Fibroblast of pulmonary artery (primary cell): ENCODE results near the gene NRXN3.
A peak's percentile ranks its signal among the peaks of the same experiment; 100 is the strongest.

Source experiments
- DNase-seq: peaks from one replicate; pipeline ENCODE4 v3.0.0-alpha.2; 2010; ENCODE audit warnings: low read depth
- H3K4me3 ChIP-seq: replicated peaks from 2 replicates; pipeline ENCODE4 v1.5.1; 2011; ENCODE audit warnings: low read depth, mild to moderate bottlenecking, control low read depth, low read length, moderate library complexity
- TF ChIP-seq, protein P1 (sequence below): IDR thresholded peaks from 2 replicates; pipeline ENCODE4 v1.5.1; 2011; ENCODE audit warnings: mild to moderate bottlenecking, control low read depth, low read length, inconsistent platforms; ENCODE audit errors: missing control alignments

Gene NRXN3

DNA sequence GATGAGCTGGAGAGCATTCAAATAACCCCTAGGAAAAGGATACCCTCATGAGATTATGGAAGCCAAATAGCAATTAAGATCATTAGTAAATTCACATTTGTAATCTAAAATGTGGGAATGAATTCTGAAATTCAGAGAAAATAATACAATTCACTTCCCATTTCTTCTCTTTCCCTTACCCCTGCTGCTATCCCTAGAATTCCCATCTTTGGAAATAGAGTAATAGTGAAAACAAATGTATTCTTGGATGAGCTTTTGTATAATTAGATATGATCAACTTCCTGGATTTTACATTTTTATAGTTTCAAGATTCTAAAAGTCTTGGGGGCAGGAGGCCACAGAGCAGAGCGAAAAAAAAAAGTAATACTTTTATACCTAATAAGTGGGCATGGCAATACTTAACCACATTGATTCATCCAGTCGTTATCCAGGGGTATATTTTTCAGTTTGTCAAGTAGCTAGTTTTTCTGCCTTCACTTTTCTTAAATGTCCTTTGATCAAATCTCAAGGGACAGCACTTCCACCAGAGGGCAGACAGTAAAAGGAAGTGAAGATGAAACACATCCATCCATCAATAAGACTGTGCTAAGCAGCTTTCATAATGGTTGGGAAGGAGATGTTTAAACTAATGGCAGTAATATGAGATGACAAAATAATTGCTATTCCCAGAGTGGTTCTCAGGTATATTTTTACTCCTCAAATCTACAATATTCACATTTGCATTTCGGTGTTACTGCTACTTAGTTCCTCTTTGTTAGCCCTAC lies 1639.9 kb downstream of the NRXN3 start:
- DNase-seq, result peak; percentile 25
- TF ChIP-seq, protein P1, sequence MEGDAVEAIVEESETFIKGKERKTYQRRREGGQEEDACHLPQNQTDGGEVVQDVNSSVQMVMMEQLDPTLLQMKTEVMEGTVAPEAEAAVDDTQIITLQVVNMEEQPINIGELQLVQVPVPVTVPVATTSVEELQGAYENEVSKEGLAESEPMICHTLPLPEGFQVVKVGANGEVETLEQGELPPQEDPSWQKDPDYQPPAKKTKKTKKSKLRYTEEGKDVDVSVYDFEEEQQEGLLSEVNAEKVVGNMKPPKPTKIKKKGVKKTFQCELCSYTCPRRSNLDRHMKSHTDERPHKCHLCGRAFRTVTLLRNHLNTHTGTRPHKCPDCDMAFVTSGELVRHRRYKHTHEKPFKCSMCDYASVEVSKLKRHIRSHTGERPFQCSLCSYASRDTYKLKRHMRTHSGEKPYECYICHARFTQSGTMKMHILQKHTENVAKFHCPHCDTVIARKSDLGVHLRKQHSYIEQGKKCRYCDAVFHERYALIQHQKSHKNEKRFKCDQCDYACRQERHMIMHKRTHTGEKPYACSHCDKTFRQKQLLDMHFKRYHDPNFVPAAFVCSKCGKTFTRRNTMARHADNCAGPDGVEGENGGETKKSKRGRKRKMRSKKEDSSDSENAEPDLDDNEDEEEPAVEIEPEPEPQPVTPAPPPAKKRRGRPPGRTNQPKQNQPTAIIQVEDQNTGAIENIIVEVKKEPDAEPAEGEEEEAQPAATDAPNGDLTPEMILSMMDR, result peak; percentile 14
- no peak overlapping the region for H3K4me3 ChIP-seq

DNA sequence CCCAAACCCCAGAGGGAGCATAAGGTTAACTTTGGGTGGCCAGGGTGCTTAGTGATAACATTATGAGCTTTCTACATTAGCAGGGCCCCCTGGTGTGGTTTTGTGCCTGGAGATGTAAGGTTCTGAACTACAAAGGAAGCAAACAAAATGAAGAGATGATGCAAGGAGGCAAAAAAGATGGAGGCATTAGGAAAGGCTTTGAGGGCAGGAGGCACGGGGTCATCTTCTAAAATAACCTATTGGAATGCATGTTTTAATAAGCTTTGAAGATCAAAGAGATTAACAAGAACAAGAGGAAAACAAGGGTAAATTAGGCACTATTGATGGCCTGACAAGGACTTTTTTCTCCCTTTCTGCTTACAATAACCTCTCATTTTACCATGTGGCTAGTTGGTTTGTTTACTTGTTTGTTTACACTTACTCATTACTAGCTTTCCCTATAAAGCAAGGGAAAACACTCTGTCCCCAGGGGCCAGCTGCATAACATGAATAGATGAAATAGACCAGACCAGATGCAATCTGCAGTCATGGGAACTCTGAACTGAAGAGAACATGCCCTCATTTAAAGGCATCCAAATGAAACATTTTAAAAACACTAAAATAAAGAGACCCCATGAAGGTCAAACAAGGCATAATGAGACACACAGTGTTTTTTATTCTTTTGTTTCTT lies 1650.8 kb downstream of the NRXN3 start:
- no peak for DNase-seq
- TF ChIP-seq, protein P1, result no peak

DNA sequence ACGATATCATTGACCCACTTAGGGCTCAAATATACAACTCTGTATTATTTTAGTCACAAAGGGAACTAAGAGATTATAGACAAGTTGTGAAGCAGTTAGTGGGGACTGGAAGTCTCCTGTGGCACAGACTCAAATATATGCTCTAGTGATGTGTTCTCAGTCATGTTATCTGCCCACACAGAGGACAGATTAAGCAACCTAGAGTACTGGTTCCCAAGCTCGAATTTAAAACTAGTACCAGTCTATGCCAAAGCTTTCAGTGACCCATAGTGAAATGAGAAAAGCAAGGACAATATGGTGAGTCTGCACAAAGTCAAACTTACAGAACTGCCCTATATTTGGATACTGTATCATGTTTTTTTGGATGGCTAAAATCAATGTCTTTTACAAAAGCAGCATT lies 1651.9 kb downstream of the NRXN3 start:
- TF ChIP-seq, protein P1, result no peak
- no peak for DNase-seq
- no peak overlapping the region for H3K4me3 ChIP-seq

More for the DNA sequence above, 1650.8 kb downstream of the NRXN3 start:
- no peak overlapping the region for H3K4me3 ChIP-seq

DNA sequence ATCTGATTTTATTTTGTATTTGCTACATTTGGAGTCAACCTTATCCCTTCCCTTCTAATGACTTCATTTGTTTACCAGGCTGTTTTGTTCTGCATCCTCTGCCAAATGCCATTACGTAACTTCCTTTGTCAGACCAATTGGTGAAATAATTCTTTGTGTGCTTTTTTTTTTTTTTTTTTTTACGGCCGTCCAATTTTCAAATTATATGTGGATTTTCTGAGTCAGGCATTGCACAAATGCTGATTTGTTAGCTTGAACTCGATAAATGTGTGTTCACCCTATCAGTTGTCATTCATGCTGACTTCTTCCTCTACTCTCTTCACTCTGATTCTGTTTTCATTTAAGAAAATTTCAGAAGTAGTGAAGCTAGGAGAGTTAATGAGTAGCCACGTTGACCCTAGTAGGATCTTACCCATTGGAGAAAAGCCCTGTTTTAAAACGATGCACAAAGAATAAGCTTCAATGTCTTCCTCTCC lies 1654.9 kb downstream of the NRXN3 start:
- TF ChIP-seq, protein P1, result no peak
- DNase-seq, result peak; percentile 86
- H3K4me3 ChIP-seq, result no peak overlapping the region

- TF ChIP-seq, protein P1, result no peak
- no peak overlapping the region for H3K4me3 ChIP-seq
- no peak for DNase-seq
These were observed 1656.2 kb downstream of the NRXN3 start for GRCh38 chr14:79826362-79826761.

- H3K4me3 ChIP-seq, result no peak overlapping the region
- DNase-seq, result peak; percentile 48
- TF ChIP-seq, protein P1, result no peak
These were observed 1659.4 kb downstream of the NRXN3 start for GRCh38 chr14:79829405-79830166.
